Ovary (tissue), 9 donors: ENCODE measurements around the gene RABGAP1L. TPM values are rescaled to one million over a fixed set of nuclear protein-coding genes. Genes with fewer than 3 reads are reported as not detected.

Source experiments
- DNase-seq, 5 donors: peaks; one replicate each; pipeline ENCODE4 v3.0.0-alpha.2; 2019 to 2020
- H3K27ac ChIP-seq, 2 donors: fragments of 200-600 bp; one replicate each; pipeline versions ENCODE4 v1.5.1 to v1.8.0; 2019 to 2022
- H3K27me3 ChIP-seq: fragments of 200-600 bp; one replicate; pipeline ENCODE4 v1.8.0; 2022
- H3K36me3 ChIP-seq: fragments of 200-600 bp; sonication (generic); one replicate; pipeline ENCODE4 v1.5.1; 2019
- H3K4me1 ChIP-seq: one replicate; pipeline ENCODE4 v1.8.1; 2013; ENCODE audit warnings: mild to moderate bottlenecking, moderate library complexity; ENCODE audit not compliant: insufficient read depth
- H3K4me3 ChIP-seq: fragments of 200-600 bp; sonication (generic); one replicate; pipeline ENCODE4 v1.5.1; 2017
- H3K9me3 ChIP-seq, 2 donors: fragments of 200-600 bp in 1 of 2; sonication (generic) in 1 of 2; one replicate each; pipeline versions ENCODE4 v1.5.1 to v1.8.1; 2013 to 2019; ENCODE audit warnings: mild to moderate bottlenecking in 1 of 2, moderate library complexity in 1 of 2
- CTCF ChIP-seq, 3 donors: fragments of 450-650 bp in 2 of 3; fragments of 200-600 bp in 1 of 3; IDR thresholded peaks; one replicate each; pipeline versions ENCODE4 v1.5.1 to v1.8.0; 2016 to 2022; ENCODE audit warnings: antibody characterized with exemption in 3 of 3, mild to moderate bottlenecking in 1 of 3
- EP300 ChIP-seq: sonication (generic); formaldehyde crosslinking; IDR thresholded peaks from one replicate; pipeline ENCODE4 v1.6.1; 2017; ENCODE audit warnings: antibody characterized with exemption
- POLR2A ChIP-seq: fragments of 450-650 bp; IDR thresholded peaks from one replicate; pipeline ENCODE4 v1.6.1; 2017; ENCODE audit warnings: antibody characterized with exemption, mild to moderate bottlenecking, moderate library complexity
- WGBS, 3 donors: extraction: QIAGEN DNeasy Blood & Tissue Kit in 1 of 3; methylation state at CpG; one replicate each; pipeline versions ENCODE4 v1.1.5 to v1.1.7; 2013 to 2017; 5-methylcytosine and 5-hydroxymethylcytosine counted together
- intact Hi-C, 4 donors: fragments of 100-400 bp; cut with DNase I; formaldehyde crosslinking; loops; one replicate each; pipeline versions ENCODE4 v1.11.0 to v1.15.1; 2022 to 2023
- polyA plus RNA-seq, 2 donors: library from polyadenylated mRNA; stranded (reverse); fragments of 200-250 nt in 1 of 2; fragments of 350-450 nt in 1 of 2; fragmentation: Illumina TruSeq in 1 of 2; extraction: RNeasy Lipid Tissue Mini Kit (QIAGEN cat#74804) in 1 of 2; gene quantifications; one replicate each; pipeline ENCODE4 v1.2.3, GENCODE V29; 2013 to 2014
- total RNA-seq, 7 donors: library from RNA; depleted of rRNA in 2 of 7; stranded (reverse); fragments of >200 nt in 2 of 7; fragmentation: NEBNext Ultra II Directional in 3 of 7; extraction: Animal tissue kit (Norgen Biotek cat#: 25700) in 3 of 7; gene quantifications; one replicate each; pipeline versions ENCODE4 v1.1.0 to v1.2.4, GENCODE V29; 2016 to 2023
- donor health status: DM: no; HTN: no; CAD: no; lungs with moderate emphysema.
- donor health status: DM: no; HTN: no; CAD: no.
- donor health status: Bipolar disorder and iron deficiency.
- donor health status: DM: yes; HTN: yes; CAD: no.
- donor health status: DM: no; HTN: no; CAD: no.
- donor health status: DM: yes; HTN: yes; CAD: no.

The RABGAP1L gene
- total and polyA plus RNA-seq, 9 donors: 17.1 to 56.5 (median 43.6) TPM

DNA sequence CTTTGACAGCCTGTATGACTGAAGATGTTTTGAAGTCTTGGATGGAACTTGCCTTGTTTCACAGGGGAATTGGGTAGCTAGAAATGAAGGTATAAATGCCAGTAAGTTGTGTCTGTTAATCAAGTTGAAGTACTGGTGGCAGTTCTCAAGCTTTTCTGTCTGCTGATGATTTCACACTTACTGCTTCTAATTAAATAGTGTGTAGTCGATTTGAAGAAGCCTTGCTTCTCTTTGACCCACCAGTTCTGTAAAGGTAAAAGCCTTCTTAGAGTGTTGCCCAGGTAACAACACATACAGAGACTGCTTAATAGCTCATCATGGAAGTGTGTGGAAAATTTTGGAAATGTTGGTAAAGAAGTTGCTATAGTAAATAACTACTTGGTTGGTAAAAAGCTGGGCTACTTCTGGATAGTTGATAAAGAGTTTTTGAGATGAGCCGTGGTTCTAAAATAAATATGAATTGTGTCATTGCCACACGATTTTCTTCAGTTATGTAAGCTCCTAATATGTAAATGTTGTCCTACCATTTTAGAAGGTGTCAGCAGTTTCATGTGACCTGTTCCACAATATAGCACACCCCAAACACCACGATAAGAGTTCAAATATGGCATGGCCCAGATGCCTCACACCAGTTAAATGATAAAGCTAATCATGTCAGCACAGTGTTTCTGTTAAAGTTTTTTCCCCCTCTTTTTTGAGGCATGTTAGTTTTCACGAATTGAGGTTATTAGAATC, 7.4 kb downstream of the RABGAP1L start:
- TF ChIP-seq POLR2A: no peak
- no peak for TF ChIP-seq EP300
- no peak for TF ChIP-seq CTCF (IDR thresholded peaks at IDR 0.05)
- H3K4me1 ChIP-seq: peaks cover 4% of the 10 kb centered on the region
- DNase-seq: no peak
- no peaks in the 10 kb centered on the region for H3K36me3 ChIP-seq
- H3K27me3 ChIP-seq: no peaks in the 10 kb centered on the region
- WGBS, 3 donors: 77 to 87% (median 84%) methylated on average over 5 of the region's 5 CpGs
- no peak overlapping the region for H3K27ac ChIP-seq
- H3K9me3 ChIP-seq: no peaks in the 10 kb centered on the region
- intact Hi-C loops: no loop called here
- no peak overlapping the region for H3K4me3 ChIP-seq

DNA sequence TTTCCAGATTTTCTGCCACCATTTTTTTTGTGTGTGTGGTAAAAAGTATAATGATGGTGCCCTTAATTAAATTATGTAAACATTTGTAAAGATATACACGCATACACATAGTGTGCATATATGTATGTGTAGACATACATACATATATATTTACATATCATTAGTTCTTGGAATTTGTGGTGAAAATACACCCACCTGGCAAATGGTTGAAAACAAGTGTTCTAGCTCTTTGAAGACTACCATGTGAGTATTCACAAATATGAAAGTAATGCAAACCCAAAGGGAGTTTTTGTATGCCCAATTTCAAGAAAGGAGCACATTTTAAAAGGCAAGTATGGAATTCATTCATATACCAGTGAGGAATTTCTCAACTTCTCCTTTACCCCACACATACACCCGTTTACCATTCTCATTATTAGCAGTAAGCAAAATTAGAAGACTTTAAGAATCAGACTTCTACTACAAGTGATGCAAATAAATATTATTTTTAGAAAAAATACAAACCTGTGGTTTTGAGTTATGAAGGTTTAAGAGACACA, 8.0 kb downstream of the RABGAP1L start:
- peaks cover 4% of the 10 kb centered on the region for H3K4me1 ChIP-seq
- WGBS, 3 donors: 94 to 98% (median 97%) methylated on average over 2 of the region's 2 CpGs
- intact Hi-C loops: no loop called here
- no peak for DNase-seq
- H3K27me3 ChIP-seq: no peaks in the 10 kb centered on the region
- no peaks in the 10 kb centered on the region for H3K9me3 ChIP-seq
- no peak for TF ChIP-seq EP300
- TF ChIP-seq POLR2A: no peak
- no peaks in the 10 kb centered on the region for H3K36me3 ChIP-seq
- no peak overlapping the region for H3K27ac ChIP-seq
- no peak overlapping the region for H3K4me3 ChIP-seq

DNA sequence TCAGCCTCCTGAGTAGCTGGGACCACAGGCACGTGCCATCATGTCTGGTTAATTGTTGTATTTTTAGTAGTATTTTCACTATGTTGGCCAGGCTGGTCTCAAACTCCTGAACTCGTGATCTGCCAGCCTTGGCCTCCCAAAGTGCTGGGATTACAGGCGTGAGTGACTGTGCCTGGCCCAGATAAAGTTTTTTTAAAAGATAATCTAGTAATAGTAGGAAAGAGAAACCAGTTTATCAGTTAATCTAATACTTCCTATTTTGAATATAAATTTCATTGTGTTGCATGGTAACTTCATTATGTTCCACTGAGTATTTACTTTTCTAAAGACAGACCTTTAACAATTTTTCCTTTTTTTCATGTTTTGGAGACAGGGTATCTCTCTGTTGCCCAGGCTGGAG, 10.0 kb downstream of the RABGAP1L start:
- WGBS, 3 donors: 67 to 89% (median 78%) methylated on average over 3 of the region's 3 CpGs
- DNase-seq: no peak
- intact Hi-C loops: no loop called here
- TF ChIP-seq EP300 (no peak), POLR2A (no peak), CTCF (IDR thresholded peaks at IDR 0.05) (no peak)
- H3K36me3 ChIP-seq: no peaks in the 10 kb centered on the region
- peaks cover 4% of the 10 kb centered on the region for H3K4me1 ChIP-seq
- no peaks in the 10 kb centered on the region for H3K9me3 ChIP-seq
- H3K27me3 ChIP-seq: no peaks in the 10 kb centered on the region
- H3K27ac ChIP-seq: no peak overlapping the region
- H3K4me3 ChIP-seq: no peak overlapping the region

GRCh38 chr1:174171073-174171472, 11.8 kb downstream of the RABGAP1L start:
- Histone ChIP-seq H3K9me3 (no peaks in the 10 kb centered on the region), H3K4me3 (no peak overlapping the region), H3K27ac (no peak overlapping the region), H3K4me1 (no peaks in the 10 kb centered on the region), H3K27me3 (no peaks in the 10 kb centered on the region), H3K36me3 (no peaks in the 10 kb centered on the region)
- DNase-seq: no peak
- TF ChIP-seq EP300 (no peak), POLR2A (no peak), CTCF (IDR thresholded peaks at IDR 0.05) (no peak)
- WGBS, 3 donors: 92 to 100% (median 96%) methylated on average over 1 of the region's 1 CpG
- intact Hi-C loops: no loop called here
